Measurements from ENCODE around the gene CCDC71. TPM values are rescaled to one million over a fixed set of nuclear protein-coding genes. Genes with fewer than 3 reads are reported as not detected.

Gene CCDC71
- total RNA-seq, 1 experiment from 2014 or later: 17.8 TPM

GRCh38 chr3:49140080-49140479 is 26.1 kb downstream of the CCDC71 start:
- no peak for DNase-seq
- H3K4me1 ChIP-seq (replicated peaks; ENCODE audit: insufficient read depth): no peaks in the 10 kb centered on the region; the same call in 1 of the 2 replicates
- CTCF ChIA-PET: no interaction called here
- no peaks in the 10 kb centered on the region for H3K27me3 ChIP-seq (ENCODE audit: insufficient read depth, low read depth)
- H3K27ac ChIP-seq: no peak overlapping the region
- H3K4me3 ChIP-seq: no peak overlapping the region
- no peak overlapping the region for H3K4me2 ChIP-seq
- no peak for TF ChIP-seq CTCF (conservative IDR thresholded peaks at IDR 0.05)
- no peak for TF ChIP-seq EZH2 (IDR thresholded peaks at IDR 0.05; ENCODE audit: low read depth)
- H3F3A ChIP-seq (ENCODE audit: insufficient read depth, low read depth): peaks cover 19% of the 10 kb centered on the region
- BruUV-seq (replicated peaks): no TSS peak
- no peaks in the 10 kb centered on the region for H4K20me1 ChIP-seq (ENCODE audit: insufficient read depth)
- POLR2A ChIA-PET (ENCODE audit: unreplicated experiment): no interaction called here
- no peaks in the 10 kb centered on the region for H3K79me2 ChIP-seq (ENCODE audit: low read depth)
- no peak overlapping the region for H2AFZ ChIP-seq
- no peaks in the 10 kb centered on the region for H3K36me3 ChIP-seq (ENCODE audit: low read depth)
- H3K9me2 ChIP-seq (ENCODE audit: insufficient read depth): no peaks in the 10 kb centered on the region
- H3K9me3 ChIP-seq (ENCODE audit: insufficient read depth, low read depth): peaks cover 4% of the 10 kb centered on the region; the same call in 1 of the 2 replicates
- intact Hi-C loops (cut with micrococcal nuclease; ENCODE audit: unreplicated experiment): no loop called here

- H3K27ac ChIP-seq: no peak overlapping the region
- H3F3A ChIP-seq (ENCODE audit: insufficient read depth, low read depth): peaks cover 29% of the 10 kb centered on the region
- H3K27me3 ChIP-seq (ENCODE audit: insufficient read depth, low read depth): no peaks in the 10 kb centered on the region
- H2AFZ ChIP-seq: no peak overlapping the region
- ChIA-PET POLR2A (ENCODE audit: unreplicated experiment) (no interaction called here), CTCF (no interaction called here)
- H3K9me2 ChIP-seq (ENCODE audit: insufficient read depth): no peaks in the 10 kb centered on the region
- no peaks in the 10 kb centered on the region for H3K36me3 ChIP-seq (ENCODE audit: low read depth)
- H3K4me1 ChIP-seq (replicated peaks; ENCODE audit: insufficient read depth): peaks cover 19% of the 10 kb centered on the region
- no peaks in the 10 kb centered on the region for H4K20me1 ChIP-seq (ENCODE audit: insufficient read depth)
- intact Hi-C loops (cut with micrococcal nuclease; ENCODE audit: unreplicated experiment): no loop called here
- no peaks in the 10 kb centered on the region; the same call in 1 of the 2 replicates for H3K9me3 ChIP-seq (ENCODE audit: insufficient read depth, low read depth)
- no TSS peak for BruUV-seq (replicated peaks)
- 0 out of 2 replicates have a peak overlapping the region, but pooled peaks have one; percentile 18 for H3K4me2 ChIP-seq
- H3K79me2 ChIP-seq (ENCODE audit: low read depth): peaks cover 16% of the 10 kb centered on the region
- DNase-seq: no peak
- TF ChIP-seq EZH2 (IDR thresholded peaks at IDR 0.05; ENCODE audit: low read depth) (no peak), CTCF (conservative IDR thresholded peaks at IDR 0.05) (no peak)
- H3K4me3 ChIP-seq: no peak overlapping the region
Measured at GRCh38 chr3:49135499-49135898, 30.6 kb downstream of the CCDC71 start.

GRCh38 chr3:49134471-49135265 is 31.5 kb downstream of the CCDC71 start:
- no peak for DNase-seq
- peaks cover 22% of the 10 kb centered on the region for H3F3A ChIP-seq (ENCODE audit: insufficient read depth, low read depth)
- no peak overlapping the region for H3K27ac ChIP-seq
- no peaks in the 10 kb centered on the region for H3K27me3 ChIP-seq (ENCODE audit: insufficient read depth, low read depth)
- intact Hi-C loops (cut with micrococcal nuclease; ENCODE audit: unreplicated experiment): no loop called here
- no peaks in the 10 kb centered on the region for H3K36me3 ChIP-seq (ENCODE audit: low read depth)
- TF ChIP-seq EZH2 (IDR thresholded peaks at IDR 0.05; ENCODE audit: low read depth) (no peak), CTCF (conservative IDR thresholded peaks at IDR 0.05) (no peak)
- no TSS peak for BruUV-seq (replicated peaks)
- peaks cover 18% of the 10 kb centered on the region for H3K79me2 ChIP-seq (ENCODE audit: low read depth)
- H3K4me2 ChIP-seq: peak overlapping the region; percentile 99
- H3K4me1 ChIP-seq (replicated peaks; ENCODE audit: insufficient read depth): peaks cover 19% of the 10 kb centered on the region
- no peaks in the 10 kb centered on the region; the same call in 1 of the 2 replicates for H3K9me3 ChIP-seq (ENCODE audit: insufficient read depth, low read depth)
- CTCF ChIA-PET: no interaction called here
- POLR2A ChIA-PET (ENCODE audit: unreplicated experiment): interaction anchor here (0.6 kb wide), 1 partner anchor 709 kb away, joined by 3 read pairs; no protein-coding TSS in a partner anchor
- H2AFZ ChIP-seq: no peak overlapping the region
- H3K4me3 ChIP-seq: no peak overlapping the region; the same call in 1 of the 2 replicates
- no peaks in the 10 kb centered on the region for H3K9me2 ChIP-seq (ENCODE audit: insufficient read depth)
- H4K20me1 ChIP-seq (ENCODE audit: insufficient read depth): no peaks in the 10 kb centered on the region
